Measurements from ENCODE around the gene FOXA1. TPM values are rescaled to one million over a fixed set of nuclear protein-coding genes. Genes with fewer than 3 reads are reported as not detected.

The FOXA1 gene
- total RNA-seq, 1 donor from 2014 or later = not detected

DNA sequence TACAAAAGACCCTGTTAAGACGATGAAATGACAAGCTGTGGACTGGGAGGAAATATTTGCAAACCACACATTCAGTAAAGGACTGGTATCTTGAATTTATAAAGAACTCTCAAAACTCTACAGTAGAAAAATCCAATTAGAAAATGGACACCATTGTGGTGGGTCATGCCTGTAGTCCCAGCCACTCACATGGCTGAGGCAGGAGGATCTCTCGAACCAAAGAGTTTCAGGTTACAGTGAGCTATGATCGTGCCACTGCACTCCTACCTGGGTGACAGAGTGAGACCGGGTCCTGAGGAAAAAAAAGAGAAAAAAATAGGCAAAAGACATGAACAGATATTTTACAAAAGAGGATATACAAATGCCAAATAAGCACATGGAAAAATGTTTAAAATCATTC, 42.3 kb upstream of the FOXA1 start:
- TF ChIP-seq, protein P1, sequence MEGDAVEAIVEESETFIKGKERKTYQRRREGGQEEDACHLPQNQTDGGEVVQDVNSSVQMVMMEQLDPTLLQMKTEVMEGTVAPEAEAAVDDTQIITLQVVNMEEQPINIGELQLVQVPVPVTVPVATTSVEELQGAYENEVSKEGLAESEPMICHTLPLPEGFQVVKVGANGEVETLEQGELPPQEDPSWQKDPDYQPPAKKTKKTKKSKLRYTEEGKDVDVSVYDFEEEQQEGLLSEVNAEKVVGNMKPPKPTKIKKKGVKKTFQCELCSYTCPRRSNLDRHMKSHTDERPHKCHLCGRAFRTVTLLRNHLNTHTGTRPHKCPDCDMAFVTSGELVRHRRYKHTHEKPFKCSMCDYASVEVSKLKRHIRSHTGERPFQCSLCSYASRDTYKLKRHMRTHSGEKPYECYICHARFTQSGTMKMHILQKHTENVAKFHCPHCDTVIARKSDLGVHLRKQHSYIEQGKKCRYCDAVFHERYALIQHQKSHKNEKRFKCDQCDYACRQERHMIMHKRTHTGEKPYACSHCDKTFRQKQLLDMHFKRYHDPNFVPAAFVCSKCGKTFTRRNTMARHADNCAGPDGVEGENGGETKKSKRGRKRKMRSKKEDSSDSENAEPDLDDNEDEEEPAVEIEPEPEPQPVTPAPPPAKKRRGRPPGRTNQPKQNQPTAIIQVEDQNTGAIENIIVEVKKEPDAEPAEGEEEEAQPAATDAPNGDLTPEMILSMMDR (IDR thresholded peaks at IDR 0.05) = no peak
- no peak for DNase-seq (ENCODE audit: low spot score)
- H3K4me3 Mint-ChIP-seq (ENCODE audit: unreplicated experiment) = no peak overlapping the region
- no peaks in the 10 kb centered on the region for H3K4me1 Mint-ChIP-seq (ENCODE audit: low read depth)
- H3K27me3 Mint-ChIP-seq (ENCODE audit: low read depth) = peaks cover 26% of the 10 kb centered on the region
- no peak overlapping the region for H3K27ac Mint-ChIP-seq (ENCODE audit: unreplicated experiment)
- H3K9me3 Mint-ChIP-seq (ENCODE audit: low read depth) = no peaks in the 10 kb centered on the region
- no peaks in the 10 kb centered on the region for H3K36me3 Mint-ChIP-seq (ENCODE audit: low read depth)

DNA sequence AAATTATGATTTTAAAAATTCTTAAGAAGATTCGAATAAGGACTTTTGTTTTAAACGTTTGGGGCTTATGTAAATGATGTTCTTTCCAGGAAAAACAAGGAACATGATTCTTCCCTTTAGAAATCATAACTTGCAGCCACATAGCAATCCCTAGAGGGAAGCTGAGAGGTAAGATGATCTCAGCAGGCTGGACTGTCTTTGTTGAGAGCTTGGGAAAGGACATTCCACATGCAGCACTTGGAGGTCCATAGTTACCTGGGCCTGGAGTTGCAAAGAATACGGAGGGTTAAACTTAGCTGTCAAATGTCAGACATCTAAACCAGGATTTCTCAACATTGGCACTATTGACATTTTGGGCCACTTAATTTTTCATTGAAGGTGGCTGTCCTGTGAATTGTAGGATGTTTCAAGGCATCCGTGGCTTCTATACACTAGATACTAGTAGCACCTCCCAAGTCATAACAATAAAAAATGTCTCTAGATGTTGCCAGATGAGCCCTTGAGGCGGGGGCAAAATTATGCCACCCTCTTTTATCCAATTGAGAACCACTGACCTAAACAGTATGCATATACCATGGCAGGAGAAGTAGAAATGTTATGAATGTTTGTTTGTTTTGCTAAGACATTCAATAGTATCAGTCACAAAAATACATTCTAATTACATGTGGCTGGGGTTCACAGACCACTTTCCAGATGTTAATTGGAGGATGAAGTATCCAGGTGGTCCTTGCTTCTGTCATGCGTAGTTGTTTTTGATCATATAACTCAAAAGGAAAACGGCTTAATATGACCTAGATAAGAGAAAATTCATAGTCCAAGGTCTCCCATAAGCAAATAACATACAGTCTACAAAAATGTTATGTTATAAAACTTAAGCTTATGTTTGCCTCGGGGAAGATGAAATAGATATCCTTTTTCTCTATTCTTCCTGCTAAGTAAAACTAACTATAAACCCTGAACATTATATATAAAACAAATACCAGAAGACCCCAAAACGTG, 30.8 kb upstream of the FOXA1 start:
- Mint-ChIP-seq H3K9me3 (ENCODE audit: low read depth) (peaks cover 11% of the 10 kb centered on the region), H3K4me3 (ENCODE audit: unreplicated experiment) (no peak overlapping the region), H3K27ac (ENCODE audit: unreplicated experiment) (no peak overlapping the region), H3K36me3 (ENCODE audit: low read depth) (peaks cover 2% of the 10 kb centered on the region), H3K4me1 (ENCODE audit: low read depth) (peaks cover 6% of the 10 kb centered on the region), H3K27me3 (ENCODE audit: low read depth) (peaks cover 36% of the 10 kb centered on the region)
- TF ChIP-seq, protein P1 (IDR thresholded peaks at IDR 0.05) = no peak
- DNase-seq (ENCODE audit: low spot score) = no peak

DNA sequence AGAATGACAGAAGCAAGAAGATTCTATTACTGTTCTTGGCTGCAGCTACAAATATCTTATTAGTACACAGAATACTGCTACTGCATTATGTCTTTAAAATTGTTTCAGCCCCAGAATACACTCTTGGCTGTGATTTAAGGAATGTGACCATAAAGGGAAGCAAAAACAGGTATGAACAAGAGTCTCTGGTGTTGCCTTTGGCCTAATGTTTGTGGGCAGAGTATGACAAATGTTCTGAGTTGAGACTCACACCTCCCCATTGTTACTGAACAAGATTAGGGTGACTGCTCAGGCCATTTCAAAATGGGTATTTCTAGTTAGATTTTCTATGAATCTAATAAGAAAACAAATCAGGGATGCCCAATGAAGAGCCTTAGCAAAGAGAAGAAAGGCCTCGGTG, 28.9 kb upstream of the FOXA1 start:
- Mint-ChIP-seq H3K27me3 (ENCODE audit: low read depth) (peaks cover 39% of the 10 kb centered on the region), H3K27ac (ENCODE audit: unreplicated experiment) (no peak overlapping the region), H3K4me3 (ENCODE audit: unreplicated experiment) (no peak overlapping the region), H3K4me1 (ENCODE audit: low read depth) (peaks cover 6% of the 10 kb centered on the region), H3K9me3 (ENCODE audit: low read depth) (peaks cover 4% of the 10 kb centered on the region), H3K36me3 (ENCODE audit: low read depth) (no peaks in the 10 kb centered on the region)
- TF ChIP-seq, protein P1 (IDR thresholded peaks at IDR 0.05) = no peak
- no peak for DNase-seq (ENCODE audit: low spot score)

DNA sequence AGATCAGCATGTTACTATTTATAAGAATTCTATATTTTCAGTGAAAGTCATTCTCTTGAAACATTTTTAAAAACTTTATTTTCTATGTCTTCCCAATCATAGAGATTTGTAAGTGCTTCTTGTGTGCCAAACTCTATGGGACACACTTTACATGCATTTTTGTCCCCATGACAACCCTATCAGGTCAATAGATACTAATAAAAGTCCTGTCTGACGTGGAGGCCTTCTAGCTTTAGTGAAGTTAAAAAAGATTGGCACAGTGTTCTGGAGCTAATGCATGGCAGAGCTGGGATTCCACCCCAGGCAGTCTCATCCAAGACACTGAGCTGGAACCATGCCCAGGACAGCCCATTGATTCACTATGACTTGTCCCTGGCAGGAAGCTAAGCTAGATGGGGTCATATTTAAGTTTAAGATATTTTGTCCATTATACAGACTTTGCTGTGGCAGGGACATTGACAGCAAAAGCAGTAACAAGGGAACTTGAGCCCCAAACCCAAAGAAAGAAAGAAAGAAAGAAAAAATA, 28.4 kb upstream of the FOXA1 start:
- TF ChIP-seq, protein P1 (IDR thresholded peaks at IDR 0.05) = no peak
- peaks cover 5% of the 10 kb centered on the region for H3K9me3 Mint-ChIP-seq (ENCODE audit: low read depth)
- no peak for DNase-seq (ENCODE audit: low spot score)
- H3K27me3 Mint-ChIP-seq (ENCODE audit: low read depth) = peaks cover 39% of the 10 kb centered on the region
- H3K4me3 Mint-ChIP-seq (ENCODE audit: unreplicated experiment) = no peak overlapping the region
- no peak overlapping the region for H3K27ac Mint-ChIP-seq (ENCODE audit: unreplicated experiment)
- no peaks in the 10 kb centered on the region for H3K36me3 Mint-ChIP-seq (ENCODE audit: low read depth)
- peaks cover 6% of the 10 kb centered on the region for H3K4me1 Mint-ChIP-seq (ENCODE audit: low read depth)

DNA sequence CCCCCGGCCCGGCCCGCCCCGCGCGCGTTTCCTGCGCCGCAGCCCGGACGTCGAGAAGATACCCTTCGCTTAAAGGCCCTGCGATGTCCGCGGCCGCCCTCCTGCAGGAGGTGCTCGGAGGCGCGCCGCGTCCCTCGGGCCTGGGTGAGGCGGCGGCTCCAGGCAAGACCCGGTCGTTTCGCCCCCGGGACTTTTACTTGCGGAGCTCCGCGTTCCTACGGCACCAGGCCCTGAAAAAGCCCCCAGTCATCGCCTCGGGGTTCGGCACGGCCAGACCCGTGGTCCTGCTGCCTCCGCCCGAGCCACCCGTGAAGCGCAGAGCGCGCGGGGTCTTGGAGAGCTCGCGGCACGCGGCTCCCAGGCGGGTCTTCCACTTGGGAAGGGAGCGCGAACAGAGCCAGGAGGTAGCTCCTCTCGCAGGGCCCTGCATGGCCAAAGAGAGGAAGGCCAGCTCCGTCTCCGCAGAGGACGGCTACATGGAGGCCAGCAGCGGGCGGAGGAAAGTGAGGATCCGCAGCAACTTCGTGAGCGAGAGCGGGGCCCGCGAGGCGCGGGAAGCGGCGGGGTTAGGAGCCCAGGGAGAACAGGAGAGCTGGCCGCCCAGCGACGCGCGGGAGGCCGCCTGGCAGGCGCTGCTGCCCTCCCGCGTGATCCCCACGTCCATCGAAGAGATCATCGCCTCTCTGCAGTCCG, 27.3 kb upstream of the FOXA1 start:
- Mint-ChIP-seq H3K27me3 (ENCODE audit: low read depth) (peaks cover 35% of the 10 kb centered on the region), H3K27ac (ENCODE audit: unreplicated experiment) (peak overlapping the region; percentile 68), H3K9me3 (ENCODE audit: low read depth) (peaks cover 3% of the 10 kb centered on the region), H3K36me3 (ENCODE audit: low read depth) (peaks cover 2% of the 10 kb centered on the region), H3K4me1 (ENCODE audit: low read depth) (peaks cover 6% of the 10 kb centered on the region), H3K4me3 (ENCODE audit: unreplicated experiment) (peak overlapping the region; percentile 70)
- no peak for DNase-seq (ENCODE audit: low spot score)
- TF ChIP-seq, protein P1 (IDR thresholded peaks at IDR 0.05) = peak; percentile 13
